HepG2 (cell line): ENCODE measurements around the gene FILIP1. TPM values are rescaled to one million over a fixed set of nuclear protein-coding genes. Genes with fewer than 3 reads are reported as not detected.

Experiments
- BCL3 ChIP-seq: sonication (generic); formaldehyde crosslinking; IDR thresholded peaks from 2 replicates; pipeline ENCODE4 v1.5.1; 2020; ENCODE audit warnings: mild to moderate bottlenecking, missing genetic modification reagents, moderate library complexity
- DR1 ChIP-seq: sonication (generic); formaldehyde crosslinking; IDR thresholded peaks from 2 replicates; pipeline ENCODE4 v1.8.0; 2021; ENCODE audit warnings: mild to moderate bottlenecking, missing genetic modification reagents, inconsistent platforms
- JUNB ChIP-seq: sonication (generic); formaldehyde crosslinking; IDR thresholded peaks from 2 replicates; pipeline ENCODE4 v1.8.0; 2022; ENCODE audit warnings: missing genetic modification reagents, mild to moderate bottlenecking, borderline replicate concordance
- MIER2 ChIP-seq: IDR thresholded peaks from 2 replicates; pipeline ENCODE4 v1.6.1; 2016; ENCODE audit warnings: missing biosample characterization, missing genetic modification reagents
- NBN ChIP-seq: fragments of 450-650 bp; conservative IDR thresholded peaks from 2 replicates; pipeline ENCODE4 v1.6.1; 2017
- NR3C1 ChIP-seq: sonication (generic); formaldehyde crosslinking; IDR thresholded peaks from 2 replicates; pipeline ENCODE4 v1.4.0; 2020; ENCODE audit warnings: missing genetic modification reagents
- TBX3 ChIP-seq: fragments of 450-650 bp; IDR thresholded peaks from 2 replicates; pipeline ENCODE4 v1.6.1; 2017; ENCODE audit warnings: antibody characterized with exemption, mild to moderate bottlenecking, inconsistent platforms, borderline replicate concordance
- ZNF143 ChIP-seq: sonication (generic); formaldehyde crosslinking; IDR thresholded peaks from 2 replicates; pipeline ENCODE4 v1.4.0; 2020; ENCODE audit warnings: missing genetic modification reagents
- ZNF264 ChIP-seq: sonication (generic); formaldehyde crosslinking; IDR thresholded peaks from 2 replicates; pipeline ENCODE4 v1.4.0; 2020; ENCODE audit warnings: missing genetic modification reagents
- ZNF501 ChIP-seq: sonication (generic); formaldehyde crosslinking; IDR thresholded peaks from 2 replicates; pipeline ENCODE4 v1.5.1; 2020; ENCODE audit warnings: mild to moderate bottlenecking, moderate library complexity, missing genetic modification reagents
- polyA plus RNA-seq, 8 experiments: library from polyadenylated mRNA; depleted of rRNA in 3 of 8; stranded (reverse) in 7 of 8; unstranded in 1 of 8; fragments of >200 nt; fragmentation: Illumina TruSeq in 4 of 8; extraction: Trizol in 4 of 8; gene quantifications; 2 replicates each; pipeline versions ENCODE4 v1.2.1 to v1.2.3, GENCODE V29; 2011 to 2016; ENCODE audit warnings: low read depth in 4 of 8, missing spikeins in 1 of 8, mixed read lengths in 1 of 8; ENCODE audit not compliant: insufficient read depth in 1 of 8
- total RNA-seq, 5 experiments: library from RNA; depleted of rRNA; stranded (reverse); fragments of >200 nt; fragmentation: Illumina TruSeq; extraction: Trizol; gene quantifications; 2 replicates each; pipeline ENCODE4 v1.2.3, GENCODE V29; 2016; ENCODE audit warnings: low read depth in 1 of 5
- TF ChIP-seq, protein P1 (sequence below): sonication (generic); formaldehyde crosslinking; IDR thresholded peaks from 2 replicates; pipeline ENCODE4 v1.4.0; 2020; ENCODE audit warnings: missing genetic modification reagents, borderline replicate concordance
- TF ChIP-seq, protein P2 (sequence below): sonication (generic); formaldehyde crosslinking; IDR thresholded peaks from 2 replicates; pipeline ENCODE4 v1.4.0; 2020; ENCODE audit warnings: missing genetic modification reagents, borderline replicate concordance

Gene FILIP1
- total and polyA plus RNA-seq, 2 of the 13 experiments (the other 11 are each of a cell fraction or from before 2014, with no cell fraction given) = not detected

GRCh38 chr6:75409928-75410327, 83.7 kb downstream of the FILIP1 start (continued):
- TF ChIP-seq DR1 (CRISPR knock-in tag) (no peak), MIER2 (CRISPR knock-in tag) (no peak), NBN (no peak), JUNB (no peak), TBX3 (no peak), ZNF501 (CRISPR knock-in tag) (no peak), NR3C1 (CRISPR knock-in tag) (no peak), BCL3 (CRISPR knock-in tag) (no peak), ZNF264 (no peak), ZNF143 (CRISPR knock-in tag) (no peak)
- TF ChIP-seq, protein P1, sequence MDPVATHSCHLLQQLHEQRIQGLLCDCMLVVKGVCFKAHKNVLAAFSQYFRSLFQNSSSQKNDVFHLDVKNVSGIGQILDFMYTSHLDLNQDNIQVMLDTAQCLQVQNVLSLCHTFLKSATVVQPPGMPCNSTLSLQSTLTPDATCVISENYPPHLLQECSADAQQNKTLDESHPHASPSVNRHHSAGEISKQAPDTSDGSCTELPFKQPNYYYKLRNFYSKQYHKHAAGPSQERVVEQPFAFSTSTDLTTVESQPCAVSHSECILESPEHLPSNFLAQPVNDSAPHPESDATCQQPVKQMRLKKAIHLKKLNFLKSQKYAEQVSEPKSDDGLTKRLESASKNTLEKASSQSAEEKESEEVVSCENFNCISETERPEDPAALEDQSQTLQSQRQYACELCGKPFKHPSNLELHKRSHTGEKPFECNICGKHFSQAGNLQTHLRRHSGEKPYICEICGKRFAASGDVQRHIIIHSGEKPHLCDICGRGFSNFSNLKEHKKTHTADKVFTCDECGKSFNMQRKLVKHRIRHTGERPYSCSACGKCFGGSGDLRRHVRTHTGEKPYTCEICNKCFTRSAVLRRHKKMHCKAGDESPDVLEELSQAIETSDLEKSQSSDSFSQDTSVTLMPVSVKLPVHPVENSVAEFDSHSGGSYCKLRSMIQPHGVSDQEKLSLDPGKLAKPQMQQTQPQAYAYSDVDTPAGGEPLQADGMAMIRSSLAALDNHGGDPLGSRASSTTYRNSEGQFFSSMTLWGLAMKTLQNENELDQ (CRISPR knock-in tag) = no peak
- TF ChIP-seq, protein P2, sequence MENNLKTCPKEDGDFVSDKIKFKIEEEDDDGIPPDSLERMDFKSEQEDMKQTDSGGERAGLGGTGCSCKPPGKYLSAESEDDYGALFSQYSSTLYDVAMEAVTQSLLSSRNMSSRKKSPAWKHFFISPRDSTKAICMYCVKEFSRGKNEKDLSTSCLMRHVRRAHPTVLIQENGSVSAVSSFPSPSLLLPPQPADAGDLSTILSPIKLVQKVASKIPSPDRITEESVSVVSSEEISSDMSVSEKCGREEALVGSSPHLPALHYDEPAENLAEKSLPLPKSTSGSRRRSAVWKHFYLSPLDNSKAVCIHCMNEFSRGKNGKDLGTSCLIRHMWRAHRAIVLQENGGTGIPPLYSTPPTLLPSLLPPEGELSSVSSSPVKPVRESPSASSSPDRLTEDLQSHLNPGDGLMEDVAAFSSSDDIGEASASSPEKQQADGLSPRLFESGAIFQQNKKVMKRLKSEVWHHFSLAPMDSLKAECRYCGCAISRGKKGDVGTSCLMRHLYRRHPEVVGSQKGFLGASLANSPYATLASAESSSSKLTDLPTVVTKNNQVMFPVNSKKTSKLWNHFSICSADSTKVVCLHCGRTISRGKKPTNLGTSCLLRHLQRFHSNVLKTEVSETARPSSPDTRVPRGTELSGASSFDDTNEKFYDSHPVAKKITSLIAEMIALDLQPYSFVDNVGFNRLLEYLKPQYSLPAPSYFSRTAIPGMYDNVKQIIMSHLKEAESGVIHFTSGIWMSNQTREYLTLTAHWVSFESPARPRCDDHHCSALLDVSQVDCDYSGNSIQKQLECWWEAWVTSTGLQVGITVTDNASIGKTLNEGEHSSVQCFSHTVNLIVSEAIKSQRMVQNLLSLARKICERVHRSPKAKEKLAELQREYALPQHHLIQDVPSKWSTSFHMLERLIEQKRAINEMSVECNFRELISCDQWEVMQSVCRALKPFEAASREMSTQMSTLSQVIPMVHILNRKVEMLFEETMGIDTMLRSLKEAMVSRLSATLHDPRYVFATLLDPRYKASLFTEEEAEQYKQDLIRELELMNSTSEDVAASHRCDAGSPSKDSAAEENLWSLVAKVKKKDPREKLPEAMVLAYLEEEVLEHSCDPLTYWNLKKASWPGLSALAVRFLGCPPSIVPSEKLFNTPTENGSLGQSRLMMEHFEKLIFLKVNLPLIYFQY = no peak
